HFFc6 (cell line): Measurements from ENCODE around the gene ALK. TPM values are rescaled to one million over a fixed set of nuclear protein-coding genes. Genes with fewer than 3 reads are reported as not detected.

Source experiments
- DNase-seq: peaks from one replicate; pipeline ENCODE4 v3.0.0-alpha.2; 2018
- H3K27ac Mint-ChIP-seq: 2 replicates; pipeline ENCODE4 v1.8.0; 2020; ENCODE audit warnings: mild to moderate bottlenecking, mixed read lengths
- H3K27me3 Mint-ChIP-seq: 2 replicates; pipeline ENCODE4 v1.8.0; 2021; ENCODE audit warnings: mild to moderate bottlenecking, moderate library complexity, mixed read lengths; ENCODE audit not compliant: insufficient read depth
- H3K36me3 Mint-ChIP-seq: 2 replicates; pipeline ENCODE4 v1.8.0; 2021; ENCODE audit warnings: low read depth, mixed read lengths
- H3K4me1 Mint-ChIP-seq: 2 replicates; pipeline ENCODE4 v1.8.0; 2020; ENCODE audit warnings: low read depth, mixed read lengths
- H3K4me3 Mint-ChIP-seq: 2 replicates; pipeline ENCODE4 v1.8.0; 2020; ENCODE audit warnings: mild to moderate bottlenecking, moderate library complexity, mixed read lengths
- H3K9me3 Mint-ChIP-seq: 2 replicates; pipeline ENCODE4 v1.8.0; 2020; ENCODE audit warnings: mild to moderate bottlenecking, mixed read lengths
- CTCF ChIP-seq: fragments of 200-600 bp; sonication (generic); IDR thresholded peaks from 2 replicates; pipeline ENCODE4 v1.5.0; 2021; ENCODE audit warnings: antibody characterized with exemption, mild to moderate bottlenecking
- total RNA-seq, 6 experiments: library from RNA; stranded (reverse); fragmentation: NEBNext Ultra II Directional; extraction: Animal tissue kit (Norgen Biotek cat#: 25700); gene quantifications; 2 replicates in 1 of 6; 3 replicates in 5 of 6; pipeline ENCODE4 v1.2.3, GENCODE V29; 2021

Gene ALK
- total RNA-seq, 6 experiments from 2014 or later: not detected

- H3K36me3 Mint-ChIP-seq: no peaks in the 10 kb centered on the region
- no peaks in the 10 kb centered on the region for H3K9me3 Mint-ChIP-seq
- no peak for TF ChIP-seq CTCF
- no peak for DNase-seq
- H3K27me3 Mint-ChIP-seq: peaks cover 14% of the 10 kb centered on the region
- no peaks in the 10 kb centered on the region for H3K4me1 Mint-ChIP-seq
- H3K4me3 Mint-ChIP-seq: no peak overlapping the region
- H3K27ac Mint-ChIP-seq: no peak overlapping the region
Measured at GRCh38 chr2:29561628-29562027, 359.8 kb downstream of the ALK start.

GRCh38 chr2:29561181-29561580, 360.2 kb downstream of the ALK start:
- Mint-ChIP-seq H3K4me1 (no peaks in the 10 kb centered on the region), H3K27me3 (peaks cover 14% of the 10 kb centered on the region), H3K27ac (no peak overlapping the region), H3K4me3 (no peak overlapping the region), H3K9me3 (no peaks in the 10 kb centered on the region), H3K36me3 (no peaks in the 10 kb centered on the region)
- TF ChIP-seq CTCF: no peak
- no peak for DNase-seq

GRCh38 chr2:29560566-29560965, 360.8 kb downstream of the ALK start:
- no peak for DNase-seq
- Mint-ChIP-seq H3K27me3 (peaks cover 14% of the 10 kb centered on the region), H3K9me3 (no peaks in the 10 kb centered on the region), H3K4me1 (no peaks in the 10 kb centered on the region), H3K27ac (no peak overlapping the region), H3K36me3 (no peaks in the 10 kb centered on the region), H3K4me3 (no peak overlapping the region)
- no peak for TF ChIP-seq CTCF

GRCh38 chr2:29560030-29560429, 361.4 kb downstream of the ALK start:
- Mint-ChIP-seq H3K36me3 (no peaks in the 10 kb centered on the region), H3K9me3 (no peaks in the 10 kb centered on the region), H3K4me1 (no peaks in the 10 kb centered on the region), H3K4me3 (no peak overlapping the region), H3K27ac (no peak overlapping the region), H3K27me3 (peaks cover 14% of the 10 kb centered on the region)
- no peak for DNase-seq
- TF ChIP-seq CTCF: no peak

GRCh38 chr2:29559578-29559977, 361.8 kb downstream of the ALK start:
- Mint-ChIP-seq H3K9me3 (no peaks in the 10 kb centered on the region), H3K36me3 (no peaks in the 10 kb centered on the region), H3K4me1 (no peaks in the 10 kb centered on the region), H3K27ac (no peak overlapping the region), H3K4me3 (no peak overlapping the region), H3K27me3 (peaks cover 14% of the 10 kb centered on the region)
- TF ChIP-seq CTCF: no peak
- no peak for DNase-seq

GRCh38 chr2:29558097-29558496, 363.3 kb downstream of the ALK start:
- Mint-ChIP-seq H3K4me3 (no peak overlapping the region), H3K9me3 (no peaks in the 10 kb centered on the region), H3K27me3 (peaks cover 13% of the 10 kb centered on the region), H3K36me3 (no peaks in the 10 kb centered on the region), H3K27ac (no peak overlapping the region), H3K4me1 (no peaks in the 10 kb centered on the region)
- DNase-seq: no peak
- no peak for TF ChIP-seq CTCF
